Upper lobe of right lung (tissue), 1 donor: ENCODE measurements around the gene EIF4A3. TPM values are rescaled to one million over a fixed set of nuclear protein-coding genes. Genes with fewer than 3 reads are reported as not detected.

Experiments
- ATAC-seq: fragments of 200-7000 bp; cut with Tn5 transposase; one replicate; pipeline ENCODE4 v1.9.1; 2020; ENCODE audit warnings: mild to moderate bottlenecking, moderate library complexity
- DNase-seq: peaks from one replicate; pipeline ENCODE4 v3.0.0-alpha.2; 2020
- H3K27ac ChIP-seq: fragments of 200-600 bp; one replicate; pipeline ENCODE4 v1.8.0; 2022
- H3K27me3 ChIP-seq: fragments of 200-600 bp; one replicate; pipeline ENCODE4 v1.8.0; 2022; ENCODE audit warnings: mild to moderate bottlenecking
- H3K36me3 ChIP-seq: fragments of 200-600 bp; one replicate; pipeline ENCODE4 v1.8.0; 2022
- H3K4me1 ChIP-seq: fragments of 200-600 bp; one replicate; pipeline ENCODE4 v1.8.0; 2022
- H3K4me3 ChIP-seq: fragments of 200-600 bp; one replicate; pipeline ENCODE4 v1.8.0; 2022; ENCODE audit warnings: mild to moderate bottlenecking
- H3K9me3 ChIP-seq: fragments of 200-600 bp; one replicate; pipeline ENCODE4 v1.8.0; 2022
- CTCF ChIP-seq: fragments of 200-600 bp; IDR thresholded peaks from one replicate; pipeline ENCODE4 v1.8.0; 2022; ENCODE audit warnings: antibody characterized with exemption
- intact Hi-C: fragments of 100-400 bp; cut with DNase I; formaldehyde crosslinking; loops from one replicate; pipeline ENCODE4 v1.11.0; 2022
- microRNA-seq: library from miRNA; unstranded; fragments of <30 nt; microRNA quantifications from one replicate; pipeline ENCODE4 v1.2.0, GENCODE V29; 2020; ENCODE audit warnings: borderline microRNAs expressed
- total RNA-seq: library from RNA; stranded (reverse); fragmentation: NEBNext Ultra II Directional; extraction: Animal tissue kit (Norgen Biotek cat#: 25700); gene quantifications from one replicate; pipeline ENCODE4 v1.2.1, GENCODE V29; 2021
- donor health status: DM: no; HTN: yes; CAD: no; lungs with severe emphysema.

The EIF4A3 gene
- total RNA-seq, 1 donor from 2014 or later: 56.0 TPM

GRCh38 chr17:80087346-80088265 lies 59.3 kb downstream of the EIF4A3 start:
- no peaks in the 10 kb centered on the region for H3K36me3 ChIP-seq
- ATAC-seq: no peak
- H3K4me1 ChIP-seq: peaks cover 3% of the 10 kb centered on the region
- no peak overlapping the region for H3K27ac ChIP-seq
- H3K9me3 ChIP-seq: no peaks in the 10 kb centered on the region
- no peak for DNase-seq
- no peak overlapping the region for H3K4me3 ChIP-seq
- intact Hi-C loops: no loop called here
- H3K27me3 ChIP-seq: no peaks in the 10 kb centered on the region
- no peak for TF ChIP-seq CTCF

GRCh38 chr17:80086616-80087015 lies 60.3 kb downstream of the EIF4A3 start:
- H3K9me3 ChIP-seq: no peaks in the 10 kb centered on the region
- ATAC-seq (no peak), DNase-seq (no peak)
- peaks cover 6% of the 10 kb centered on the region for H3K4me1 ChIP-seq
- no peak for TF ChIP-seq CTCF
- no peak overlapping the region for H3K27ac ChIP-seq
- H3K36me3 ChIP-seq: no peaks in the 10 kb centered on the region
- no peak overlapping the region for H3K4me3 ChIP-seq
- no peaks in the 10 kb centered on the region for H3K27me3 ChIP-seq
- intact Hi-C loops: no loop called here

- H3K4me3 ChIP-seq: no peak overlapping the region
- H3K27me3 ChIP-seq: no peaks in the 10 kb centered on the region
- ATAC-seq (no peak), DNase-seq (no peak)
- no peaks in the 10 kb centered on the region for H3K9me3 ChIP-seq
- peaks cover 6% of the 10 kb centered on the region for H3K4me1 ChIP-seq
- no peak overlapping the region for H3K27ac ChIP-seq
- no peak for TF ChIP-seq CTCF
- intact Hi-C loops: no loop called here
- no peaks in the 10 kb centered on the region for H3K36me3 ChIP-seq
Measured at GRCh38 chr17:80086081-80086480, 60.8 kb downstream of the EIF4A3 start.

- DNase-seq (no peak), ATAC-seq (no peak)
- Histone ChIP-seq H3K9me3 (no peaks in the 10 kb centered on the region), H3K36me3 (no peaks in the 10 kb centered on the region), H3K4me3 (no peak overlapping the region), H3K27ac (no peak overlapping the region), H3K27me3 (no peaks in the 10 kb centered on the region), H3K4me1 (peaks cover 6% of the 10 kb centered on the region)
- TF ChIP-seq CTCF: no peak
- intact Hi-C loops: no loop called here
Measured at GRCh38 chr17:80084773-80085172, 62.2 kb downstream of the EIF4A3 start.

Small RNA genes within 50 kb of the gene (microRNA-seq; reads per million reads assigned to microRNA genes)
- not detected for gene MIR1268B

Other genes starting within 250 kb of the EIF4A3 start
- 21.7 TPM for gene TBC1D16, start 111.3 kb downstream of the EIF4A3 start, total RNA-seq
- 3.5 TPM for gene CCDC40, start 110.5 kb downstream of the EIF4A3 start, total RNA-seq
- gene GAA, start 45.5 kb downstream of the EIF4A3 start, total RNA-seq: 99.1 TPM
- 1.1 TPM for gene CARD14, start 22.9 kb upstream of the EIF4A3 start, total RNA-seq
- 59.8 TPM for gene SGSH, start 73.2 kb upstream of the EIF4A3 start, total RNA-seq
- 51.6 TPM for gene SLC26A11, start 73.3 kb upstream of the EIF4A3 start, total RNA-seq
- 236 TPM for gene RNF213, start 113.7 kb upstream of the EIF4A3 start, total RNA-seq